NCI-H146 treated with DMSO at 0.1 percent for 48 hours (cell line): ENCODE data around the gene ZFP57.
A peak's percentile ranks its signal among the peaks of the same experiment; 100 is the strongest.

Experiments
- DNase-seq: peaks from one replicate; lab custom pipeline; 2025; ENCODE audit not compliant: unreplicated experiment; lab: John Stamatoyannopoulos, UW

ZFP57 gene

DNA sequence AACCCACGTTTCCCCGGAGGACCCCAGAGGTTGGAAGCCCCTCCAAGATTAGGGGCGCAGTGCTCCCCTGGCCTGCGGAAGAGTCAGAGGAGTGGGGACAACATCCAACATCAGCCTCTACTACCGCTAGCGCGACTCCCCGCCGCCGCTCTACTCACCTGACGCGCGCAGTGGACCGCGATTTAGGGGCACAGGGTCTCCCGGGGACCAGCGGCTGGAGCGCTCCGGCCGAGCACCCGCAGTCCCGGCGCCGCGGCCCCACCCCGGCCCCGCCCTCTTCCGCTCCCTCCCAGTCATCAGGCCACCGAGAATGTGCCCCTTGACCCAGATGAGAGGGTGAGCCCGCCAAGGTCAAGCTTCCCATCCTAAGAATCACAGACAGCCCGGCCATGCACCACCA lies at the start of gene ZFP57:
ZFP57 (minus strand) TSS at position 249 of the 400 bp plus-strand sequence. CDS start 4,149 bp downstream, outside the sequence.
- no peak for DNase-seq

DNA sequence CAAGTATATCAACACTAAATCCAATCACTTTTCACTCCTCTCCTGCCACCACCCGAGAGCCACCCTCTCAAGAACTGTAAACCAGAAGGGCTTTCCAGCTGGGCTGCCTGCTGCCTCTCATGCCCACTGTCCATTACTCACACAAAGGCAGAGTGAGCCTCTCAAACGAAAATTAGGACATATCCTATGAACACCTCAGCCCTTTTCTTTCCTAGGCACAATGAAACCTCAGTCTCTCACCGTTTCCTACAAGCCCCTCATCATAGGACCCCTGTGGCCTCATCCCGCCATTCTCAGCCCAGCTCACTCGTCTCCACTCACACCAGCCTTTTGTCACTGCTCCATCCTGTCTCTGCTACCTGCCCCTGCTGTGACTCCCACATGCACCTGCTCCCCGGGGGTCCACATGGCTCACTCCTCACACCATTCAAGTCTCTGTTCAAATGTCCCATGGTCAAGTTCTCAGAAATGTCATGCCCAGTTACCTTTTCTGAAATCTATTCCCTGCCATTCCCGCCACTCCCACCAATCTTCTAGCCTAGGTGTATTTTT lies 49.7 kb upstream of the ZFP57 start:
- no peak for DNase-seq

DNA sequence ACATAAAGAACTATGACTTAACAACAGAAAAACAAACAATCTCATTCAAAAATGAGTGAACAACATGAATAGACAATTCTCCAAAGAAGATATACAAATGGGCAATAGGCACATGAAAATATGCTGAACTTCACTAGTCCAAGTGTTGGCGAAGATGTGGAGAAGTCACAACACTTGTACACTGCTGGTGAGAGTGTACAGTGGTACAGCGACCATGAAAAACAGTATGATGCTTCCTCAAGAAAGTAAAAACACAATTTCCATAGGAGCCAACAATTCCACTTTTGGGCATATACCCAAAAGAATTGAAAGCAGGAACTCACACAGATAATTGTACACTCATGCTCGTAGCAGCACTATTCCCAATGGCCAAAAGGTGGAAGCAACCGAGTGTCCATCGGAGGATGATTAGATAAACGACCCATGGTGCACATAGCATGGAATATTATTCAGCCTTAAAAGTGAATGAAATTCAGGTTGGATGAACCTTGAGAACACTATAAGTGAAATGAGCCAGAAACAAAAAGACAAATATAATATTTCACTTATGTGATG lies 48.9 kb upstream of the ZFP57 start:
- DNase-seq: no peak

DNA sequence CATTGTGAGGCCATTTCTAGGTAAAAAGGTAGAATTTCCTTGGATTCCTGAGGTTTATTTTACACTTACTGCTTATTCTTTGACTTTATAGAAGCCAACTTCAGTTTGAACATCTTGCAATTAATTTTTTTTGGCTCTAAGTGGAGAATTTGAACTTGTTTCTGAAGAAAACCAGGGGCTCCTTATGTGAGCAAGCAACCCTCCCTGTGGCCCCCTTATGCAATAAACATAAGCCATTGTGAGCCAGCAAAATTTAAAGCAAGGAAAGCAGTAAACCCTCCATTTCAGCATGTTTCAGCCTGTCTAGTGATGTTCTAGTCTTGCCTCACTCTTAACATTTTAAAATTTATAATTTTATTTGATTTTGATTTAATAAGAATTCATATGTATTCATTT lies 47.9 kb upstream of the ZFP57 start:
- no peak for DNase-seq

DNA sequence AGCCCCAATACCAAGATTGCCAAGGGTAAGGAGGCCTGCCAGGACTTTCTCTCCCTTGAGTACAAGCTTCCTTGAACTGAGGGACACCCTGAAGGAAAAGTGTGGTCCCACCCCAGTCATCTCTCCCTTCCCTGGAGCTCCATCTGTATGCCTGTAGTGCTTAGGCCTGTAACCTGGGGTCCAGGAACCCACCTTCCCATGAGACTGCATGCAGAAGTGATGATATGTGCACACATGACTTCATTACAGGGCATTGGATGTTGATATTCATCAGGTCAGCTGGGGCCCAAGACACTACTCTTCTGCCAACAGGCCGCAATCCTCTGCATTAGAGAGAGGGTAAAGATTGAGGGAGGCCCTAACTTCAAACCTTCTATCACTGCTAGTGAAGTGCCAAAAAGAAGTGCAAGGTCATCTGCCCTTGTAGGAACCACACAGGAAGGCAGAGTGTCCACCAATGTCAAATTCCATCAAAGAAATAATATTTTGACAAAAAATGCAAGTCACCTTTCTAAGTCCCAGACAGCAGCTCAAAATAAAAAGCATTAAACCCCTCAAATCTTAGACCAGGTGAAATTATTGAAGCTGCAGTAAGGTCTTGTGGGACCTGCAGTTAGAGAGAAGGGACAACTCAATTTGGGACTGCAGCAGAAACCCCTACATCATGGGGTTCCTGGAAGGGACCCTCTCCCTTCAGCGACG lies 47.4 kb upstream of the ZFP57 start:
- DNase-seq: no peak

DNA sequence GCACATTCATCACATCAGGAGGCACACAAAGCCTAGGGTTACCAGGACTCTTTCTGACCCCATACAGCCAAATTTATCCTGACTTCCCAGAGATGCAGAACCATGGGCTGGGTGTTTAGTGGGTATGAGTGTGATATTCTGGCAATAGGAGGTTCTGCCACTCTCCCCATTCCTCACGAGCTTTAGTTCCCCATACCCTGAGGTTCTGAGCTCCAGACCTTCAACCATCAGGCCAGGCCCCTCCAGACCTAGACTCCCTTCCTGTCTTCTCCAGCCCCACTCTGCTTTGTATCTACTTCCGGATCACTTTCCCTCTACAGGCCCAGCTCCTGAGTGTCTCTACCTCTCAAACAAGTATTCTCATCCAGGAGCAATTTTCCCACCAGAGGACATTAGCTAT lies 46.7 kb upstream of the ZFP57 start:
- no peak for DNase-seq

DNA sequence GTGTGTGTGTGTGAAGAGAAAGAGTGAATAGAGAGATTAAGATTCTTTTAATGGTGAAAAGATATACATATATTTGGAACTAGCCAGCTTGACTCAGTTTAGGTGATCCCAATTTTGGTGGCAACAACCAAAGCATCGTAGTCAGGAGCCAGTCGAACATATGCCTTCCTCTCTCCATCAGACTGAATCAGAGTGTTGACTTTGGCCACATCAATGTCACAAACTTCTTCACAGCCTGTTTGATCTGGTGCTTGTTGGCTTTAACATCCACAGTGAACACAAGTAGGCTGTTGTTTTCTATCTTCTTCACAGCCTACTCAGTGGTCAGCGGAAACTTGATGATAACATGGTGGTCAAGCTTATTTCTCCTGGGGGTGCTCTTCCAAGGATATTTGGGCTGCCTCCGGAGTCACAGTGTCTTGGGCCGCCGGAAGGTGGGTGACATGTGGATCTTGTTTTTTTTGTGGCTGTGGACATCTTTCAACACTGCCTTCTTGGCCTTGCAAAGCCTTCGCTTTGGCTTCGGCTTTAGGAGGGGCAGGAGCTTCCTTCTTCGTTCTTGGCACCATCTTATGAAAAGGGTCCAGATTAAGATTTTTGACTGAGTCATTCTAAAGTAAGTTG lies 45.7 kb upstream of the ZFP57 start:
- no peak for DNase-seq

DNA sequence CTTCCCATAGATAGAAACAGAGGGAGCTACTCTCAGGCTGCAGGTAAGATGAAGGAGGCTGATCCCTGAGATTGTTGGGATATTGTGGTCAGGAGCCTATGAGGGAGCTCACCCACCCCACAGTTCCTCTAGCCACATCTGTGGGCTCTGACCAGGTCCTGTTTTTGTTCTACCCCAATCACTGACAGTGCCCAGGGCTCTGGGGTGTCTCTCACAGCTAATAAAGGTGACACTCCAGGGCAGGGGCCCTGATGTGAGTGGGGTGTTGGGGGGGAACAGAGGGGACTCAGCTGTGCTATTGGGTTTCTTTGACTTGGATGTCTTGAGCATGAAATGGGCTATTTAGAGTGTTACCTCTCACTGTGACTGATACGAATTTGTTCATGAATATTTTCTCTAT lies 45.0 kb upstream of the ZFP57 start:
- no peak for DNase-seq

DNA sequence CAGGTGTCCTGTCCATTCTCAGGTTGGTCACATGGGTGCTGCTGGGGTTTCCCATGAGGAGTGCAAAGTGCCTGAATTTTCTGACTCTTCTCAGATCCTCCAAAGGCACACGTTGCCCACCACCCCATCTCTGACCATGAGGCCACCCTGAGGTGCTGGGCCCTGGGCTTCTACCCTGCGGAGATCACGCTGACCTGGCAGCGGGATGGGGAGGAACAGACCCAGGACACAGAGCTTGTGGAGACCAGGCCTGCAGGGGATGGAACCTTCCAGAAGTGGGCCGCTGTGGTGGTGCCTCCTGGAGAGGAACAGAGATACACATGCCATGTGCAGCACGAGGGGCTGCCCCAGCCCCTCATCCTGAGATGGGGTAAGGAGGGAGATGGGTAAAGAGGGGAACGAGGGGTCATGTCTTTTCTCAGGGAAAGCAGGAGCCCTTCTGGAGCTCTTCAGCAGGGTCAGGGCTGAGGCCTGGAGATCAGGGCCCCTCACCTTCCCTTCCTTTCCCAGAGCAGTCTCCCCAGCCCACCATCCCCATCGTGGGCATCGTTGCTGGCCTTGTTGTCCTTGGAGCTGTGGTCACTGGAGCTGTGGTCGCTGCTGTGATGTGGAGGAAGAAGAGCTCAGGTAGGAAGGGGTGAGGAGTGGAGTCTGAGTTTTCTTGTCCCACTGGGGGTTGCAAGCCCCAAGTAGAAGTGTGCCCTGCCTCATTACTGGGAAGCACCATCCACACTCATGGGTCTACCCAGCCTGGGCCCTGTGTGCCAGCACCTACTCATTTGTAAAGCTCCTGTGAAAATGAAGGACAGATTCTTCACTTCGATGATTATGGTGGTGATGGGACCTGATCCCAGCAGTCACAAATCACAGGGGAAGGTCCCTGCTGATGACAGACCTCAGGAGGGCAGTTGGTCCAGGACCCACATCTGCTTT lies 44.3 kb upstream of the ZFP57 start:
- DNase-seq: no peak

DNA sequence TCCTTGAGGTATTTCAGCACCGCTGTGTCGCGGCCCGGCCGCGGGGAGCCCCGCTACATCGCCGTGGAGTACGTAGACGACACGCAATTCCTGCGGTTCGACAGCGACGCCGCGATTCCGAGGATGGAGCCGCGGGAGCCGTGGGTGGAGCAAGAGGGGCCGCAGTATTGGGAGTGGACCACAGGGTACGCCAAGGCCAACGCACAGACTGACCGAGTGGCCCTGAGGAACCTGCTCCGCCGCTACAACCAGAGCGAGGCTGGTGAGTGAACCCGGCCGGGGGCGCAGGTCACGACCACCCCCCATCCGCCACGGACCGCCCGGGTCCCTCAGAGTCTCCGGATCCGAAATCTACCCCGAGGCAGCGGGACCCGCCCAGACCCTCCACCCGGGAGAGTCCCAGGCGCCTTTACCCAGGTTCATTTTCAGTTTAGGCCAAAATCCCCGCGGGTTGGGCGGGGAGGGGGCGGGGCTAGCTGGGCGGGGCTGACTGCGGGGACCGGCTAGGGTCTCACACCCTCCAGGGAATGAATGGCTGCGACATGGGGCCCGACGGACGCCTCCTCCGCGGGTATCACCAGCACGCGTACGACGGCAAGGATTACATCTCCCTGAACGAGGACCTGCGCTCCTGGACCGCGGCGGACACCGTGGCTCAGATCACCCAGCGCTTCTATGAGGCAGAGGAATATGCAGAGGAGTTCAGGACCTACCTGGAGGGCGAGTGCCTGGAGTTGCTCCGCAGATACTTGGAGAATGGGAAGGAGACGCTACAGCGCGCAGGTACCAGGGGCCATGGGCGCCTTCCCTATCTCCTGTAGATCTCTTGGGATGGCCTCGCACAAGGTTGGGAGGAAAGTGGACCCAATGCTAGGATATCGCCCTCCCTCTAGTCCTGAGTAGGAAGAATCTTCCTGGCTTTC lies 43.0 kb upstream of the ZFP57 start:
- no peak for DNase-seq

DNA sequence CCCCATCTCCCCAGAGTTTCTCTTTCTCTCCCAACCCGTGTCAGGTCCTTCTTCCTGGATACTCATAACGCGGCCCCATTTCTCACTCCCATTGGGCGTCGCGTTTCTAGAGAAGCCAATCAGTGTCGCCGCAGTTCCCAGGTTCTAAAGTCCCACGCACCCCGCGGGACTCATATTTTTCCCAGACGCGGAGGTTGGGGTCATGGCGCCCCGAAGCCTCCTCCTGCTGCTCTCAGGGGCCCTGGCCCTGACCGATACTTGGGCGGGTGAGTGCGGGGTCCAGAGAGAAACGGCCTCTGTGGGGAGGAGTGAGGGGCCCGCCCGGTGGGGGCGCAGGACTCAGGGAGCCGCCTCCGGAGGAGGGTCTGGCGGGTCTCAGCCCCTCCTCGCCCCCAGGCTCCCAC lies 42.3 kb upstream of the ZFP57 start, which contains the start of gene HLA-F:
HLA-F (plus strand) TSS at position 173 of the 404 bp plus-strand sequence; CDS start at position 203, 30 bp downstream.
- DNase-seq: peak; percentile 56

DNA sequence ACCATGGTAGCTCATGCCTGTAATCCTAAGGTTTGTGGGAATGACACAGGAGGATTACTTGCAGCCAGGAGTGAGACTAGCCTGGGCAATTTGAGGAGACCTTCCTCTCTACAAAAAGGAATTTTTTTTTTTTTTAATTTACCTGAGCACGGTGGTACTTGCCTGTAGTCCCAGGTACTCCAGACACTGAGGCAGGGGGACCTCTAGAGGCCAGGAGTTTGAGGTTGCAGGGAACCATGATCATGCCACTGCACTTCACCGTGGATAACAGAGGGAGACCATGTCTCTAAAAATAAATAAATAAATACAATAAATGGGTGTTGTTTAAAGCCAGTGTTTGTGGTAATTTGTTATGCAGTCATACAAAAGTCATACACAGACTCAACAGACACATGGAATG lies 39.9 kb upstream of the ZFP57 start:
- DNase-seq: no peak

DNA sequence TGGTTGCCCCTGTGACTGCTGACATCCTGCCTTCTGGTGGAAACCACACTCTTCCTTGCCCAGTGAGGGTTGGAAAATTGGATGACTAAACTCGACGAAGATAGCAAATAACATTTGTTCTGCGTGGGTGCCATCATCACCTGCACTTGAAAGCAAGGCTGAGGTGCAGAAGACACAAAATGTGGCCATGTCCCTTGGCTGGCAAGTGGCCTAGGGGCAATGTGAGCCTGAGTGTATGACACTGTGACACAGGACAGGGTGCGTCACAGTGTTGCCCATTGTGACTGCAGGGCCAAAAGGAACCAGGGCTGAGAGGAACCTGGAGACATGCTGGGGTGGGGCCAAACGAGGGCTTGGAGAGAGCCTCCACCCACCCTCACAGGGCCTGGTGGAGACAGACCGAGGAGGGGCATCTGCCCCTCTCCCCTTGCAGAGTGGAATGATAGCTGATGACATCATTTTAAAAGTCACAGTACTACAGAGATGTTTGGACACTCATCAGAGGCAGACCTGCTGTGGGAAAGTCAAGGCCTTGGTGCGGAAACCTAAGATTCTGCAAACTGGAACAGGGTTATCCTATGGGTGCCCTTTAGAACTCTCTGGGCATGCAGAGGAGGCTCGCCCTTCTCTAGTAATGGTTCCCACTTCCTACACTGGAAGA lies 29.5 kb upstream of the ZFP57 start:
- DNase-seq: no peak

DNA sequence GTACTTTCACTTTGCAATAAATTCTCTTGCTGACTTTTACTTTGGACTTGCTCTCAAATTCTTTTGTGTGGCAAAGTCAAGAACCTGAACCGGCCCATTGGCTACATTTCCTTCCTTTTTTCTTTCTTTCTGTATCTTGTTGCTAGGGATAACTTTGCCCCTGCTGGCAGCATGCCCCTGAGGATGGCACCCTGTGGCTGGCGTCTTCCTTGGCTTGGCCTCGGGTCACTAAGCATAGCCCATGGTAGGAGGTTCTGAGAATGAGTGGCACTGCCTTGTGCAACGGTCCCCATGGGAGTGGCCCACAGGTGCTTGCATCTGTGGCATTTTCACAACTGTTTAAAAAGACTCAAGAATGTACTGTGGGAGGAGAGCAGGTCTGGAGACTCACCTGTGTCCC lies 28.2 kb upstream of the ZFP57 start:
- DNase-seq: no peak

DNA sequence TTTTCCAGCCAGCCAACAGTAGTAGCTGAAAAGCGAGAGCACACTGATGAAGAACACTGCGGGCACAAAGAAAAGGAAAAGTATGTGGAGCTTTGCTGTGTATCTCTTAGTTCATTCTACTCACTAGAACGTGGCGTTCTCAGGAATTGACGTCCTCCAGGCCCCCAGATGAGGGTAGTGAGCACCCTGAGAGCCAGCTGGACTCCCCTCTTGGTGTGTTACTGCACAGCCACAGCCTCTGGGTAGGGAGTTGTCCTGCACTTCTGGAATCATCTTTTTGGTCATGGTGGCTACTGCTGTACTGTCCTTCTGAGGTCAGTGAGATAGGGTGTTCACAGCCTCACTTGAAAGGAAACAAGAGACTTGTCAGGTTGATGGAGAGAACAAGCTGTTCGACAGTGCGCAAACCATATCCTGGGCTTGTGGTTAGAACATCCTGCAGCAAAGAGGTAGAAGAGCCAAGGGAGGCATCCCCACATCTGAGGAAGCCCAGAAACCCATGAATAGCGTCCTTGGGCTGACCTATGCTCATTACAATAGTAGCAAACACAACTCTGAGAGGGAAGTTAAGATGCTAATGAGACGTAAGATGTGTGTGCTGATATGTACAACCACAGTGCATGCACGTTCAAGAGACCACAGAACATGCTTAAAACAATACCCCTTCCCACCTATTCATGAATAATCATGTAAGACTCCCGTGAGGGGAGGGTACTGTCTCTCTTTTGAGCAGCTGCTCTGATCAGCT lies 27.7 kb upstream of the ZFP57 start:
- DNase-seq: no peak

DNA sequence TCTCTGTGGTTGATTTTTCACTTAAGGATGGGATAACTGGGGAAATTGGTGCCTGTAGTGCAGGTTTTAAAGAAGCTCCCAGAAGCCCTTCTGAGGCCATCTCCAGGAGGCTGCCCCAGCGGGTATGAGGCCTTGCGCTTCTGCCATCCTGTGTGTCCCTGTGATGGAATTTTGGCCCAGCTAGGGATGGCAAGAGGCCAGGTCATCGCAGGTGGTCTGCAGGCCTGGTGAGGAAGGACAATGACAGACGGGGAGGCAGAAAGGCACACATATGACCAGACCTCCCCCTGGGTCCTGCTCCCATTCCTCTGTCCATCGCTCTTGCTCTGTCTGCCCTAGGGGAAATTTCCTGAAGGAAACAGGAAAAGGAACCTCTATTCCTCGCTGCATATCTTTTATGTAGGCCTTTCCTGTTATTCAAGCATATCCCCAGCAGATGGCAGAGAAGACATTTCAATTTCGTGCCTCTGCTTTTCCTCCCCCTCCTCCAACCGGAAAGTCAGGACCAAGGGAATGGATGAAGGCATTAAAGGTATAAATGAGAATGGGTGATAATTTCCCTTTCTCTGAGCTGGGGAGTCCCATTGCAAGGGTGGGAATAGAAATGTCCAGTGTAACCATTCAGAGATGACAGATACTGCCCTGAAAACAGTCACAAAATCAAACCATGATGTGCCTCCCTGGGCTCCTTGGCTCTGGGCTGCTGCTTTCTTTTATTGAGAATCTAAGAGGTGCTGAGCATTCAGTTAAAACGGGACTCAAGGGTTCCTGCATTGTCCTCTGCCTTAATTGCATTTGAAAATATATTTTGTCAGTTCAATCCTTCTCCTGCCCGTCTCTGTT lies 24.7 kb upstream of the ZFP57 start:
- peak; percentile 13 for DNase-seq

DNA sequence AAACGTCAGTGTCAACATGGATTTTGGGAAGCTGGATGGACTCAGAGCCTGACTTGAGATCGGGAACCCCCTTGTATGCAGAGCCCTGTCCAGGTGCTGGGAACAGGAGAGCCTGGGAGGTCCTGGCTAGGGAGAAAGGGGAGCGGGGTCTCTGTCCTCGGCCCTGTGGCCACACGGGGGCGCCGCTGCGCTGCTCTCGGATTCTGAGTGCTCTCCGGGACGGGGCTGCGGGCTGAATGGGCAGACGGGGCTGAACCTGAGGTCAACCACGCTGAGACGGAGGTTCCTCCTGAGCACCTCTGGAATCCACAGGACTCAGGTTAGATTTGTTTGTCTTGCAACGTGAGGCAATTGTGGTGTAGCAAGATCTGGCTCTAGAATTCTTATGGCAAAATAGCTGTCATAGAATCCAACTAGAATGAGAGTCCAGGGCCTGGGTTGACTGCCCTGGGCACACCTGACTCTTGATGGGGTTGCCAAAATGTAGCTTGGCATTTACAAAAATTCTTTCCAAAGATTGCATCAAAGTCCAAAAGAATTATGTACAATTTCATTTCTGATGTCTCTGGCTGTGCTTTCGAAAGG lies 21.7 kb upstream of the ZFP57 start:
- no peak for DNase-seq
